NT2/D1 (cell line): ENCODE data around the gene LRBA.

Experiments
- DNase-seq: peaks from one replicate; pipeline ENCODE4 v3.0.0-alpha.2; 2011; ENCODE audit warnings: low read depth, low spot score
- H3K27me3 ChIP-seq: 2 replicates; pipeline ENCODE4 v1.6.0; 2011; ENCODE audit warnings: mild to moderate bottlenecking; ENCODE audit not compliant: insufficient read length, insufficient read depth
- H3K36me3 ChIP-seq: 2 replicates; pipeline ENCODE4 v1.6.1; 2011; ENCODE audit warnings: mild to moderate bottlenecking, low read length, mixed read lengths; ENCODE audit not compliant: insufficient read depth, insufficient read length
- H3K4me1 ChIP-seq: 2 replicates; pipeline ENCODE4 v1.5.1; 2011; ENCODE audit not compliant: insufficient read depth, insufficient read length
- H3K4me3 ChIP-seq: 2 replicates; pipeline ENCODE4 v1.5.1; 2011; ENCODE audit warnings: low read depth; ENCODE audit not compliant: insufficient read length
- H3K9ac ChIP-seq: 2 replicates; pipeline ENCODE4 v1.6.0; 2011; ENCODE audit warnings: low read depth; ENCODE audit not compliant: insufficient read length
- H3K9me3 ChIP-seq: 2 replicates; pipeline ENCODE4 v1.5.1; 2011; ENCODE audit warnings: mild to moderate bottlenecking, low read length; ENCODE audit not compliant: insufficient read depth
- SUZ12 ChIP-seq: IDR thresholded peaks from 2 replicates; pipeline ENCODE4 v1.6.1; 2011; ENCODE audit not compliant: insufficient read length, insufficient read depth; ENCODE audit errors: extremely low read depth
- YY1 ChIP-seq: IDR thresholded peaks from 2 replicates; pipeline ENCODE4 v1.6.1; 2011; ENCODE audit not compliant: insufficient read length, insufficient read depth
- ZNF274 ChIP-seq: IDR thresholded peaks from 2 replicates; pipeline ENCODE4 v1.6.1; 2011; ENCODE audit warnings: mild to moderate bottlenecking, low read depth, low read length

The LRBA gene

GRCh38 chr4:150816491-150816890 lies 198.6 kb downstream of the LRBA start:
- no peaks in the 10 kb centered on the region for H3K36me3 ChIP-seq
- no peaks in the 10 kb centered on the region for H3K27me3 ChIP-seq
- no peaks in the 10 kb centered on the region for H3K4me1 ChIP-seq
- H3K9ac ChIP-seq: no peak overlapping the region
- H3K9me3 ChIP-seq: no peaks in the 10 kb centered on the region
- no peak for DNase-seq
- no peak overlapping the region for H3K4me3 ChIP-seq
- TF ChIP-seq ZNF274: no peak
- TF ChIP-seq SUZ12: no peak
- TF ChIP-seq YY1: no peak

- no peaks in the 10 kb centered on the region for H3K36me3 ChIP-seq
- no peaks in the 10 kb centered on the region for H3K4me1 ChIP-seq
- no peak for DNase-seq
These were observed 200.2 kb downstream of the LRBA start for GRCh38 chr4:150814873-150815272.

DNA sequence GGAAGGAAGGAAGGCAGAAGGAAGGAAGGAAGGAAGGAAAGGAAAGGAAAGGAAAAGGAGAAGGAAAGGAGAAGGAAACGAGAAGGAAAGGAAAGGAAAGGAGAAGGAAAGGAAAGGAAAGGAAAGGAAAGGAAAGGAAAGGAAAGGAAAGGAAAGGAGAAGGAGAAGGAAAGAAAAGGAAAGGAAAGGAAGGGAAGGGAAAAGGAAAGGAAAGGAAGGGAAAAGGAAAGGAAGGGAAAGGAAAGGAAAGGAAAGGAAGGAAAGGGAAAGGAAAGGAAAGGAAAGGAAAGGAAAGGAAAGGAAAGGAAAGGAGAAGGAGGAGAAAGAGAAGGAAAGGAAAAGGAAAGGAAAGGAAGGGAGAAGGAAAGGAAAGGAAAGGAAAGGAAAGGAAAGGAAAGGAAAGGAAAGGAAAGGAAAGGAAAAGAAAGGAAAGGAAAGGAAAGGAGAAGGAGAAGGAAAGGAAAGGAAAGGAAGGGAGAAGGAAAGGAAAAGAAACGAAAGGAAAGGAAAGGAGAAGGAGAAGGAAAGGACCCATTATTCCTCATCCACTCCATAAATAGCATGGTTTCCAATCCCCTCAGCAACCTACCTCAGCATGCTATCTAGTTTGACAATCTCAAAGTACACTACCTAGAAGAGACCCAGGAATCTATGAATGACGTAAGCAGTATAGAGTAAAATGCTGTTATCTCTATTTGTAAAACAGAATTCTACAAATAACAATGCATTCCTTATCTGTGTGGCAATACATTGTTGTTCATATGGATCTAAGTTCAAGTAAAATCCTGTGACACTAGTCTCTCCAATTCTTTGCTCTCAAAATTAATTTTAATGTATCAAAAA lies 209.7 kb downstream of the LRBA start:
- DNase-seq: no peak
- Histone ChIP-seq H3K9me3 (no peaks in the 10 kb centered on the region), H3K4me3 (no peak overlapping the region), H3K9ac (no peak overlapping the region), H3K4me1 (no peaks in the 10 kb centered on the region), H3K27me3 (no peaks in the 10 kb centered on the region), H3K36me3 (no peaks in the 10 kb centered on the region)
- TF ChIP-seq SUZ12 (no peak), ZNF274 (no peak), YY1 (no peak)

More at GRCh38 chr4:150814873-150815272, 200.2 kb downstream of the LRBA start:
- no peaks in the 10 kb centered on the region for H3K9me3 ChIP-seq
- no peak overlapping the region for H3K9ac ChIP-seq
- no peak overlapping the region for H3K4me3 ChIP-seq
- H3K27me3 ChIP-seq: no peaks in the 10 kb centered on the region
- TF ChIP-seq ZNF274: no peak
- TF ChIP-seq YY1: no peak
- no peak for TF ChIP-seq SUZ12

DNA sequence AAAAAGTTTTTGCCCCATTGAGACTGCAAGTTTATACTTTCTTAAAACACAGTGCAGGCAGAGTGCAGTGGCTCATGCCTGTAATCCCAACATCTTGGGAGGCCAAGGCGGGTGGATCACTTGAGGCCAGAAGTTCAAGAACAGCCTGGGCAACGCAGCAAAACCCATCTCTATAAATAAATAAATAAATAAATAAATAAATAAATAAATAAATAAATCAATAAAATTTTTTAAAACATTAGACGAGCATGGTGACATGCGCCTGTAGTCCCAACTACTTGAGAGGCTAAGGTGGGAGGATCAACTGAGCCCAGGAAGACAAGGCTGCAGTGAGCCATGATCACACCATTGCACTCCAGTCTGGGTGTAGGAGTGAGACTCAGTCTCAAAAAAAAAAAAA lies 213.3 kb downstream of the LRBA start:
- no peaks in the 10 kb centered on the region for H3K36me3 ChIP-seq
- TF ChIP-seq ZNF274 (no peak), SUZ12 (no peak), YY1 (no peak)
- no peaks in the 10 kb centered on the region for H3K27me3 ChIP-seq
- DNase-seq: no peak
- H3K9ac ChIP-seq: no peak overlapping the region
- H3K9me3 ChIP-seq: no peaks in the 10 kb centered on the region
- H3K4me3 ChIP-seq: no peak overlapping the region
- no peaks in the 10 kb centered on the region for H3K4me1 ChIP-seq

- TF ChIP-seq YY1: no peak
- TF ChIP-seq SUZ12: no peak
- TF ChIP-seq ZNF274: no peak
- Histone ChIP-seq H3K4me3 (no peak overlapping the region), H3K9ac (no peak overlapping the region), H3K4me1 (no peaks in the 10 kb centered on the region), H3K36me3 (no peaks in the 10 kb centered on the region), H3K9me3 (no peaks in the 10 kb centered on the region), H3K27me3 (no peaks in the 10 kb centered on the region)
- DNase-seq: no peak
These were observed 215.9 kb downstream of the LRBA start for GRCh38 chr4:150799207-150799606.

- no peaks in the 10 kb centered on the region for H3K36me3 ChIP-seq
- TF ChIP-seq SUZ12 (no peak), YY1 (no peak), ZNF274 (no peak)
- H3K9me3 ChIP-seq: no peaks in the 10 kb centered on the region
- no peak overlapping the region for H3K4me3 ChIP-seq
- no peak overlapping the region for H3K9ac ChIP-seq
- no peaks in the 10 kb centered on the region for H3K27me3 ChIP-seq
- no peaks in the 10 kb centered on the region for H3K4me1 ChIP-seq
- no peak for DNase-seq
These were observed 220.4 kb downstream of the LRBA start for GRCh38 chr4:150794706-150795105.

- Histone ChIP-seq H3K9ac (no peak overlapping the region), H3K9me3 (no peaks in the 10 kb centered on the region), H3K4me1 (no peaks in the 10 kb centered on the region), H3K36me3 (no peaks in the 10 kb centered on the region), H3K27me3 (no peaks in the 10 kb centered on the region), H3K4me3 (no peak overlapping the region)
- DNase-seq: no peak
- TF ChIP-seq SUZ12: no peak
- TF ChIP-seq ZNF274: no peak
- no peak for TF ChIP-seq YY1
These were observed 225.2 kb downstream of the LRBA start for GRCh38 chr4:150789864-150790263.
